Neural cell (in vitro differentiated cells): ENCODE data around the gene TJP1. TPM values are rescaled to one million over a fixed set of nuclear protein-coding genes. Genes with fewer than 3 reads are reported as not detected.
A peak's percentile ranks its signal among the peaks of the same experiment; 100 is the strongest.

Source experiments
- H2AFZ ChIP-seq: fragments of 200-600, 300-800 bp; sonication (generic), shearing (Covaris generic); 2 replicates; pipeline ENCODE4 v1.6.0; 2014; ENCODE audit warnings: low read depth, mild to moderate bottlenecking, antibody characterized with exemption, low read length, moderate library complexity
- H3F3A ChIP-seq: fragments of 200-600 bp; shearing (Covaris generic); 2 replicates; pipeline ENCODE4 v1.6.1; 2016; ENCODE audit warnings: mild to moderate bottlenecking, moderate library complexity, mixed read lengths, antibody characterized with exemption, low read length; ENCODE audit not compliant: insufficient read depth, poor library complexity, severe bottlenecking
- H3K27ac ChIP-seq: fragments of 200-600, 300-800 bp; sonication (generic), shearing (Covaris generic); 2 replicates; pipeline ENCODE4 v1.5.1; 2014; ENCODE audit warnings: mild to moderate bottlenecking, low read length, moderate library complexity
- H3K27me3 ChIP-seq: fragments of 300-800, 200-600 bp; sonication (generic), shearing (Covaris generic); 2 replicates; pipeline ENCODE4 v1.6.0; 2014; ENCODE audit warnings: mild to moderate bottlenecking, low read depth, low read length, moderate library complexity; ENCODE audit not compliant: insufficient read depth
- H3K36me3 ChIP-seq: fragments of 300-800, 200-600 bp; sonication (generic), shearing (Covaris generic); 2 replicates; pipeline ENCODE4 v1.5.1; 2014; ENCODE audit warnings: mild to moderate bottlenecking, antibody characterized with exemption, low read length, moderate library complexity; ENCODE audit not compliant: insufficient read depth
- H3K4me2 ChIP-seq: fragments of 300-800, 200-600 bp; sonication (generic), shearing (Covaris generic); 2 replicates; pipeline ENCODE4 v1.6.0; 2014; ENCODE audit warnings: mild to moderate bottlenecking, low read length
- H3K4me3 ChIP-seq: fragments of 300-800, 200-600 bp; sonication (generic), shearing (Covaris generic); 2 replicates; pipeline ENCODE4 v1.5.1; 2014; ENCODE audit warnings: mild to moderate bottlenecking, low read length, moderate library complexity
- H3K79me2 ChIP-seq: fragments of 200-600 bp; shearing (Covaris generic); replicated peaks from 2 replicates; pipeline ENCODE4 v1.6.0; 2014; ENCODE audit warnings: mild to moderate bottlenecking, low read length, moderate library complexity; ENCODE audit not compliant: insufficient read depth
- H3K9ac ChIP-seq: fragments of 300-800, 200-600 bp; sonication (generic), shearing (Covaris generic); 2 replicates; pipeline ENCODE4 v1.6.1; 2016; ENCODE audit warnings: mild to moderate bottlenecking, low read length, mixed read lengths
- H3K9me2 ChIP-seq: fragments of 200-600 bp; shearing (Covaris generic); 2 replicates; pipeline ENCODE4 v1.6.1; 2016; ENCODE audit warnings: mild to moderate bottlenecking, low read length, mixed read lengths; ENCODE audit not compliant: insufficient read depth
- H3K9me3 ChIP-seq: fragments of 200-600, 300-800 bp; sonication (generic), shearing (Covaris generic); 2 replicates; pipeline ENCODE4 v1.6.1; 2016; ENCODE audit warnings: mild to moderate bottlenecking, mixed run types, low read length, moderate library complexity, mixed read lengths
- H4K20me1 ChIP-seq: fragments of 200-600 bp; shearing (Covaris generic); 2 replicates; pipeline ENCODE4 v1.6.1; 2016; ENCODE audit warnings: mild to moderate bottlenecking, mixed run types; ENCODE audit not compliant: insufficient read depth
- CTCF ChIP-seq: fragments of 450-650 bp; IDR thresholded peaks from 2 replicates; pipeline ENCODE4 v1.5.1; 2014; ENCODE audit warnings: antibody characterized with exemption, mild to moderate bottlenecking, moderate library complexity; ENCODE audit not compliant: poor library complexity, severe bottlenecking
- EP300 ChIP-seq: fragments of 450-650 bp; conservative IDR thresholded peaks from 2 replicates; pipeline ENCODE4 v1.6.1; 2014; ENCODE audit warnings: antibody characterized with exemption, mild to moderate bottlenecking, moderate library complexity; ENCODE audit not compliant: poor library complexity, severe bottlenecking
- EZH2 ChIP-seq: fragments of 200-600, 300-800 bp; shearing (Covaris generic), sonication (generic); IDR thresholded peaks from 2 replicates; pipeline ENCODE4 v1.6.1; 2014; ENCODE audit warnings: antibody characterized with exemption, low read length, borderline replicate concordance, mild to moderate bottlenecking; ENCODE audit not compliant: insufficient read depth, poor library complexity, severe bottlenecking
- MXI1 ChIP-seq: fragments of 450-650 bp; conservative IDR thresholded peaks from 2 replicates; pipeline ENCODE4 v1.6.1; 2014; ENCODE audit warnings: antibody characterized with exemption, mild to moderate bottlenecking; ENCODE audit not compliant: poor library complexity, severe bottlenecking
- POLR2AphosphoS5 ChIP-seq: IDR thresholded peaks from 2 replicates; pipeline ENCODE4 v1.6.1; 2012
- RAD21 ChIP-seq: fragments of 450-650 bp; conservative IDR thresholded peaks from 2 replicates; pipeline ENCODE4 v1.6.1; 2014; ENCODE audit warnings: antibody characterized with exemption, mild to moderate bottlenecking, moderate library complexity
- REST ChIP-seq: IDR thresholded peaks from 2 replicates; pipeline ENCODE4 v1.6.1; 2012; ENCODE audit warnings: borderline replicate concordance
- SMC3 ChIP-seq: fragments of 450-650 bp; conservative IDR thresholded peaks from 2 replicates; pipeline ENCODE4 v1.6.1; 2014; ENCODE audit warnings: antibody characterized with exemption, mild to moderate bottlenecking, moderate library complexity; ENCODE audit not compliant: poor library complexity
- TAF1 ChIP-seq: IDR thresholded peaks from 2 replicates; pipeline ENCODE4 v1.6.1; 2012; ENCODE audit warnings: low read depth
- polyA plus RNA-seq: library from polyadenylated mRNA; depleted of rRNA; stranded (reverse); fragments of >200 nt; gene quantifications from 2 replicates; pipeline ENCODE4 v1.2.3, GENCODE V29; 2014

Gene TJP1
- polyA plus RNA-seq, 1 donor from 2014 or later = 6.2 TPM

GRCh38 chr15:29743475-29743874, 78.8 kb downstream of the TJP1 start:
- Histone ChIP-seq H3K36me3 (no peaks in the 10 kb centered on the region), H3F3A (no peaks in the 10 kb centered on the region), H3K4me3 (no peak overlapping the region), H3K79me2 (no peaks in the 10 kb centered on the region), H3K9me3 (no peaks in the 10 kb centered on the region), H3K9ac (no peak overlapping the region), H4K20me1 (no peaks in the 10 kb centered on the region), H3K27ac (no peak overlapping the region), H3K4me2 (no peak overlapping the region), H3K9me2 (no peaks in the 10 kb centered on the region), H3K27me3 (no peaks in the 10 kb centered on the region), H2AFZ (no peak overlapping the region)
- TF ChIP-seq RAD21 = no peak
- TF ChIP-seq CTCF = no peak
- TF ChIP-seq EP300 = no peak
- TF ChIP-seq POLR2AphosphoS5 = no peak
- TF ChIP-seq TAF1 = no peak
- no peak for TF ChIP-seq SMC3
- no peak for TF ChIP-seq EZH2
- TF ChIP-seq REST = no peak
- TF ChIP-seq MXI1 = no peak

GRCh38 chr15:29740692-29741311, 81.5 kb downstream of the TJP1 start:
- Histone ChIP-seq H3K27me3 (no peaks in the 10 kb centered on the region), H3K9me3 (no peaks in the 10 kb centered on the region), H3K4me3 (no peak overlapping the region), H2AFZ (no peak overlapping the region), H3K79me2 (no peaks in the 10 kb centered on the region), H3K9ac (no peak overlapping the region), H3K27ac (no peak overlapping the region), H3K9me2 (no peaks in the 10 kb centered on the region), H3K4me2 (no peak overlapping the region), H3K36me3 (no peaks in the 10 kb centered on the region), H4K20me1 (no peaks in the 10 kb centered on the region), H3F3A (no peaks in the 10 kb centered on the region)
- TF ChIP-seq RAD21 (peak; percentile 76), SMC3 (peak; percentile 71), EP300 (no peak), CTCF (peak; percentile 72)
